Activated naive CD8-positive, alpha-beta T cell treated with anti-CD3 and anti-CD28 coated beads, Interleukin-2, amount 10 ng/mL, durations not matched to agents 7 days and 5 days (primary cell): ENCODE data around the gene EGFR. TPM values are rescaled to one million over a fixed set of nuclear protein-coding genes. Genes with fewer than 3 reads are reported as not detected.

Source experiments
- ATAC-seq: fragments of 150-1000 bp; cut with Tn5 transposase; one replicate; pipeline ENCODE4 v1.10.0; 2021; ENCODE audit warnings: low read depth, moderate library complexity
- POLR2A ChIA-PET: fragments of 350-600 bp; sonication (Branson Sonifier 250); formaldehyde crosslinking; loops from one replicate; lab custom pipeline; 2021; ENCODE audit warnings: antibody characterized with exemption; lab: Charles Lee
- DNase-seq: peaks from one replicate; pipeline ENCODE4 v3.0.0; 2021
- H3K27ac Mint-ChIP-seq: one replicate; pipeline ENCODE4 v1.8.0; 2022; ENCODE audit warnings: mild to moderate bottlenecking, mixed read lengths
- H3K27me3 Mint-ChIP-seq: one replicate; pipeline ENCODE4 v1.8.0; 2022; ENCODE audit warnings: mild to moderate bottlenecking, moderate library complexity, mixed read lengths
- H3K36me3 Mint-ChIP-seq: one replicate; pipeline ENCODE4 v1.8.0; 2021; ENCODE audit warnings: mild to moderate bottlenecking, mixed read lengths
- H3K4me1 Mint-ChIP-seq: one replicate; pipeline ENCODE4 v1.8.0; 2021; ENCODE audit warnings: mixed read lengths
- H3K4me3 Mint-ChIP-seq: one replicate; pipeline ENCODE4 v1.8.0; 2022; ENCODE audit warnings: mild to moderate bottlenecking, moderate library complexity, mixed read lengths
- H3K9me3 Mint-ChIP-seq: one replicate; pipeline ENCODE4 v1.8.0; 2021; ENCODE audit warnings: mixed read lengths
- total RNA-seq, 2 experiments: library from RNA; stranded (reverse); gene quantifications; one replicate each; pipeline ENCODE4 v1.2.3, GENCODE V29; 2021

The EGFR gene
- total RNA-seq, 2 experiments from 2014 or later = not detected

DNA sequence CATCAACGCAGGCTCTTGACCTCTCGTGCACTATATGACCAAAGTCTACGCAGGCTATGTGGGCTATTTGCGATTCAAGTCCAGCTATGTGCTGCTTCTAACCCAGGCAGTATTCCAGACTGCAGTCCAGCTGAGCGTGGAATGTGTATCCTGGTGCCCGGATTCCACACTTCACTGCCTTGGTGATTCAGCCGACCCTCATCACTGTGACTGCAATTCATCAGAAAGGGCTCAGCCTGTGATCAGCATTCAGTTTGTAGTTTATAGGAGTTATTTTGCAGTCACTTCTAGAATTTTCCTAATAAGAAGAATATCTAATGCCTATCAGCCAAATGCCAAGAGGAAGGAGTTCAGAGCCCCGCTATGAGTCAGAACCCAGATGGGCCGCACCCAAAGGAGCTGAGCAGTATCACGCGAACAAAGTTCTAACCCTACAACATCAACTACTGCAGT, 226.5 kb downstream of the EGFR start:
- DNase-seq (no peak), ATAC-seq (no peak)
- Mint-ChIP-seq H3K27me3 (peaks cover 2% of the 10 kb centered on the region), H3K9me3 (no peaks in the 10 kb centered on the region), H3K36me3 (no peaks in the 10 kb centered on the region), H3K4me1 (no peaks in the 10 kb centered on the region), H3K4me3 (no peak overlapping the region), H3K27ac (no peak overlapping the region)
- POLR2A ChIA-PET = no interaction called here

DNA sequence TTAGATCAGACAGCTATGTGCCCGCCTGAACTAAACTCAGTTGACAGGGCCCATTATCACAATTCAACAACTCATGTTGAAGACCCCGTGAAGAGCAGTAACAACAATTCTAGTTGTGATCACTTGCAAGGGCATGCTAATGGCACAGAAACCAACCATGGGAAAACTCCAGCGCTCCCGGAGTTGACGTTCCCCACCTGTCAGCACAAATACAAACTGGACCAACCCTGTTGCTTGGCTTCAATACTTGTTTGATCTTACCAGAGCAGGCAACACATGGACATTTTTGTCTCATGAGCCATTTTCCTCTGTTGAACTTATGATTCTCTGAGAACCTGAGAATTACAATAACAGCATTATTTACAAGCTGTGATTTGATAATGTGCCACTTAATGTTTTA, 227.4 kb downstream of the EGFR start:
- Mint-ChIP-seq H3K27ac (no peak overlapping the region), H3K4me1 (no peaks in the 10 kb centered on the region), H3K27me3 (peaks cover 2% of the 10 kb centered on the region), H3K9me3 (no peaks in the 10 kb centered on the region), H3K36me3 (no peaks in the 10 kb centered on the region), H3K4me3 (no peak overlapping the region)
- no peak for ATAC-seq
- DNase-seq = no peak
- POLR2A ChIA-PET = no interaction called here

DNA sequence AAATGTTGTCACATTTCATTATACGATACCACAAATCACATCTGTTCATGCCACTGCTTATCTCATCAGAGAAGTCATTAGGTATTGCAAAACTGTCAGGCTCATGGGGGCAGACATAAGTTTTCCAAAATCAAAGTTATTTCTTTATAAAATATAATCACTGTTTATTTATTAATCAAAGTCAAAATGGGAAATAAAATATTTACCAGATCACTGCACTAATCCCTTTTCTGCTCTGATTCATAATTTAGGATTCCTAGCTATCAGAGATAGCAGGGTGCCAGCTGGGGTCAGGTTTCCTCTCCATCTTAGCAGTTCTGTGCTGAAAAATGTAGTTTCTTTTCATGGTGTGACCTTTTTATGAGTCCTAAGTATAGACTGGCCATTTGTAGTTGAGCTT, 228.6 kb downstream of the EGFR start:
- POLR2A ChIA-PET = no interaction called here
- ATAC-seq (no peak), DNase-seq (no peak)
- no peaks in the 10 kb centered on the region for H3K36me3 Mint-ChIP-seq
- H3K4me3 Mint-ChIP-seq = no peak overlapping the region
- no peaks in the 10 kb centered on the region for H3K4me1 Mint-ChIP-seq
- H3K9me3 Mint-ChIP-seq = no peaks in the 10 kb centered on the region
- H3K27me3 Mint-ChIP-seq = peaks cover 2% of the 10 kb centered on the region
- H3K27ac Mint-ChIP-seq = no peak overlapping the region

DNA sequence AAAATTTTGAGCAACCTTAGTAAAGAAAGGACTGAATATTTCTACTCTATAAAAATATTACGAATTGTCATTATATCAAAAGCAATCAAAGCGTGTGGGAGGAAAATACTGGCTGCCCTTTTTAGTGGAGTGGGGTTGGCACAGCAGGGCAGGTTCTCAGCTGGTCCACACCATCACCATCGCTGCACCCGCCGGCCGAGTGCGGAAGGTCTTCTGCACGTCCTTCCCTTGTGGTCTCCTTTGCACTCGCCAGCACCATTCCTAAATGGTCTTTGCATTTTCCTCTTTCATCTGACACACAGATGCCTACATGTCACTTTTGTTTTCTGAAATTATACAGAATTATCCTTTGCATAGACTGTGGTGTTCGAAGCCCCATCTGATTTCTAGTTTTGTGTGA, 229.7 kb downstream of the EGFR start:
- ATAC-seq = no peak
- Mint-ChIP-seq H3K36me3 (no peaks in the 10 kb centered on the region), H3K27me3 (peaks cover 11% of the 10 kb centered on the region), H3K4me3 (no peak overlapping the region), H3K4me1 (no peaks in the 10 kb centered on the region), H3K27ac (no peak overlapping the region), H3K9me3 (no peaks in the 10 kb centered on the region)
- POLR2A ChIA-PET = no interaction called here
- no peak for DNase-seq

DNA sequence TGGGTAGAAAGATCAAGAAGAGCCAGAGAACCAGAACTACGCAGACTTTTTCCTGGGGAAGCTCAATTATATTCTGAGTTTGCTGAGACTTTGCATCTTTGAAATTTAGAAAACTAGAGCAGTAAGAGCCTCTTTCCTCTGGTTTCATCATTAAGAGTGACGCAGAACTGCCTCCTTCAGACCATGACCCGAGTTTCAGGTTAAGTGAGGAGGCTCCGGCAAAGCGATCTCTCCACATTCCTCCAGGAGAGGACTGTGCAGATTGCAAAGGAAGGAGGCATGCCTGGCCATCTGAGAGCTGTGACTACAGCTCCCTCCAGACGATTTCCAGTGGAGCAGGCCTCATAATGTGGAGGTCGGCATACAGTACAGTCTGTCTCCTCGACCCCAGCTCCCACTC, 230.5 kb downstream of the EGFR start:
- Mint-ChIP-seq H3K9me3 (no peaks in the 10 kb centered on the region), H3K4me3 (no peak overlapping the region), H3K27ac (no peak overlapping the region), H3K4me1 (no peaks in the 10 kb centered on the region), H3K27me3 (peaks cover 17% of the 10 kb centered on the region), H3K36me3 (no peaks in the 10 kb centered on the region)
- no peak for ATAC-seq
- no peak for DNase-seq
- POLR2A ChIA-PET = no interaction called here

DNA sequence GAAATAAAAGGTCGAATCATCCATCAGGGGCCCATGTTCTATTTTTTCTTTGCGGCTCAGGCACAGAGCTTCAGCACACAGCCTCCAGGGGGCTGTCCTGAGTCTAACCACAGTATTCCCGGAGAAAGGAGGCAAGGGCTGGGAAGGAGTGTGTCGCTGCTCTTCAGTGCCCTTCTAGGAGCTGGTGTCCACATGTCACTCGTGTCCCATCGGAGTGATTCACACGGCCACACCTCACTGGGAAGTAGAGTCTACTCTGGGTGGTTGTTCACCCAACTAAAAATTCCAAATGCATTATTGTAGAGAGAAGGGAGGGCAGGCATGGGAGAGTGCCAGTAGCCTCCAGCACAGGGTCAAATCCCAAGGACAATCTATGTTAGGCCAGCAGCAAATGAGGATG, 231.5 kb downstream of the EGFR start:
- peaks cover 19% of the 10 kb centered on the region for H3K27me3 Mint-ChIP-seq
- no peak for ATAC-seq
- H3K9me3 Mint-ChIP-seq = no peaks in the 10 kb centered on the region
- no peak overlapping the region for H3K4me3 Mint-ChIP-seq
- H3K27ac Mint-ChIP-seq = no peak overlapping the region
- POLR2A ChIA-PET = no interaction called here
- DNase-seq = no peak
- no peaks in the 10 kb centered on the region for H3K36me3 Mint-ChIP-seq
- peaks cover under 1% of the 10 kb centered on the region for H3K4me1 Mint-ChIP-seq

DNA sequence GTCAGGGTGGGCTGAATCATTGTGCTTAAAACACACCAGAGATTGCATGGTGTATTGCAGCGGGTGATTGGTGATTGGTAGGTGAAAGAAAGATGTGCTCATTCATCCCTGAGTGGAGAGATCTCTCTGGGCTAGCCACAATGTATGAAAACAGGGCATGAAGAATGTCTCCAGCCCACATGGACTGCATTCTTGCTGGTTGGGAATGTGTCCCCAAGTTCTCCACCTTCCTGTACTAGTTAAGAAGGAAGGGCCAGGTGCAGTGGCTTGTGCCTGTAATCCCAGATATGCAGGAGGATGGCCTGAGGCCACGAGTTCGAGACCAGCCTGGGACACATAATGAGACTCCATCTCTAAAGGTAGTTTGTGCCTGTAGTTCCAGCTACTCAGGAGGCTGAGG, 232.5 kb downstream of the EGFR start:
- H3K27me3 Mint-ChIP-seq = peaks cover 29% of the 10 kb centered on the region
- POLR2A ChIA-PET = no interaction called here
- H3K4me3 Mint-ChIP-seq = no peak overlapping the region
- H3K9me3 Mint-ChIP-seq = no peaks in the 10 kb centered on the region
- H3K4me1 Mint-ChIP-seq = peaks cover 5% of the 10 kb centered on the region
- DNase-seq = no peak
- no peak for ATAC-seq
- H3K36me3 Mint-ChIP-seq = no peaks in the 10 kb centered on the region
- H3K27ac Mint-ChIP-seq = no peak overlapping the region

DNA sequence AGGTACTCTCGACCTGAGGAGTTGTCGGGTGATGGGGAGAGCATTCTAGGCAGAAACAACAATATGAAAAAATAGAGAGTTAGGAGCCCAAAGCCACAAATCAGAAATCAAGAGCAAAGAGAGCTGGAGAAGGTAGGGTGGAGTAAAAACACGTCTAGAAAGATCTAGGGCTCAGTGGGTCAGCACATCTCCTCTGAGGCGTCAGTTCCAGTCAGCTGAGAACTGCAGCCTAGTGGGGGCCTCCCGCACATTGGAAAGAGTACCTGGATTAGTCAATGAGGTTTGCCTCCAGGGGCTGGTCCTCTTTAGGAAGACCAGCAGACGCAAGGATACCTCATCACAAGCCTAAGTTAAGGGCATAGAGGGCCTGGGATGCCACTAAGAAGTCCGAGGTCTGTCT, 233.1 kb downstream of the EGFR start:
- Mint-ChIP-seq H3K4me3 (no peak overlapping the region), H3K27ac (no peak overlapping the region), H3K36me3 (no peaks in the 10 kb centered on the region), H3K9me3 (no peaks in the 10 kb centered on the region), H3K4me1 (peaks cover 6% of the 10 kb centered on the region), H3K27me3 (peaks cover 34% of the 10 kb centered on the region)
- no peak for DNase-seq
- POLR2A ChIA-PET = no interaction called here
- ATAC-seq = no peak

DNA sequence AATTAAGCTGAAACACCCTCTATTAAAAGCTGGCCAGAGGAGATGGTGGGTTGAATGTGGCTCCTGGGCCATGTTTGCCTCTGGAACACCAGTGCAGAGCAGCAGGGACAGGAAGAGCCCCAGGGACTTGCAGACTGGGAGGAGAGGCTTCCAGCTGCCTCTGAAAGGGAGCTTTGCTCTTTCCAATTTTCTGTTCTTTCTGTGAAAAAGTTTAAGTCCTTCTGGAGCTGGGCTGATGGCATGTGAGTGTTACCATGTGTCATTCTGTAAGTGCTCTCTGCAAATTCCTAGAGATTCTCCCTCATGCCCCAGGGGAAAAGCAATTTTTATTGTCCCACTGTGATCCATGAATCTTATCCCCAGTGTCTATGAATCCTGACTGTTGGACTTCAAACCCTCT, 233.6 kb downstream of the EGFR start:
- POLR2A ChIA-PET = no interaction called here
- no peak for DNase-seq
- no peaks in the 10 kb centered on the region for H3K9me3 Mint-ChIP-seq
- H3K4me1 Mint-ChIP-seq = peaks cover 6% of the 10 kb centered on the region
- peaks cover 36% of the 10 kb centered on the region for H3K27me3 Mint-ChIP-seq
- no peaks in the 10 kb centered on the region for H3K36me3 Mint-ChIP-seq
- no peak overlapping the region for H3K4me3 Mint-ChIP-seq
- no peak overlapping the region for H3K27ac Mint-ChIP-seq
- ATAC-seq = no peak

DNA sequence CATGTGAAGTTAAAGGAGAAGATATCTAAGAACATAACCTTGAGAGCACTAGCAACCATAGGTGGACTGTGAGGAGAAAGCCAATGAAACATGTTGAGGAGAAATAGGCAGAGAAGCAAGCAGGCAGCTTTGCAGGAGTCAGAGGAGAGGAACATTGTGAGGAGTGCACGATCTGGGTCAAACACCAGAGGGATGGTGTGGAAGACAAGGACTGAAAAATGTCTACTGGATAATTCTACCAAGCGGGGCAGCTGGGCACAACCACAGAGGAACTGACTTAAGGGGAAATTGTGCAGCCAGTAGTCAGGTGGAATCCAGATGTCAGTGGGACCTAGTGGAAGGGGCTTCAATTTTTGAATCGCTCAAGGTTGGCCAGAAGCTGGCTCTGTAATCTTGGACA, 234.4 kb downstream of the EGFR start:
- Mint-ChIP-seq H3K9me3 (no peaks in the 10 kb centered on the region), H3K27me3 (peaks cover 36% of the 10 kb centered on the region), H3K36me3 (no peaks in the 10 kb centered on the region), H3K4me3 (no peak overlapping the region), H3K4me1 (peaks cover 6% of the 10 kb centered on the region), H3K27ac (no peak overlapping the region)
- DNase-seq = no peak
- ATAC-seq = no peak
- POLR2A ChIA-PET = no interaction called here

DNA sequence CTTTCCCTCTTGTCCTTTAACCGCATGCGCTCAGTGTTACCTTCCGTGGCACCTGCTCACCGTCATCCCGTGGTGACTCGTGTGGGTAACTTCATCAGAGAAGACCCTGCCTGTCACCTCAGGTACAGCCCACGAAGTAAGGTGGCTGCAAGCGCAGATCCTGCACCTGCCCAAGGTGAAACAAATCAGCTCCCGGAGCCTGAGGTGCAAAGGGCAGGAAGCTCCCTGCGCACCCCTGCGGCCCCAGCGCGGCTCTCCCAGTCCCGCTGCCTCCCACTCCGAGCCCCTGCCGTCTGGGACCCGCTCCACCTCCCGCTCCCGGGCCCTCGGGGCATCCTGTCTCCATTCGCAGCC, 235.4 kb downstream of the EGFR start:
- Mint-ChIP-seq H3K4me3 (no peak overlapping the region), H3K27ac (no peak overlapping the region), H3K4me1 (peaks cover 6% of the 10 kb centered on the region), H3K9me3 (no peaks in the 10 kb centered on the region), H3K36me3 (no peaks in the 10 kb centered on the region), H3K27me3 (peaks cover 36% of the 10 kb centered on the region)
- ATAC-seq (no peak), DNase-seq (no peak)
- POLR2A ChIA-PET = no interaction called here

DNA sequence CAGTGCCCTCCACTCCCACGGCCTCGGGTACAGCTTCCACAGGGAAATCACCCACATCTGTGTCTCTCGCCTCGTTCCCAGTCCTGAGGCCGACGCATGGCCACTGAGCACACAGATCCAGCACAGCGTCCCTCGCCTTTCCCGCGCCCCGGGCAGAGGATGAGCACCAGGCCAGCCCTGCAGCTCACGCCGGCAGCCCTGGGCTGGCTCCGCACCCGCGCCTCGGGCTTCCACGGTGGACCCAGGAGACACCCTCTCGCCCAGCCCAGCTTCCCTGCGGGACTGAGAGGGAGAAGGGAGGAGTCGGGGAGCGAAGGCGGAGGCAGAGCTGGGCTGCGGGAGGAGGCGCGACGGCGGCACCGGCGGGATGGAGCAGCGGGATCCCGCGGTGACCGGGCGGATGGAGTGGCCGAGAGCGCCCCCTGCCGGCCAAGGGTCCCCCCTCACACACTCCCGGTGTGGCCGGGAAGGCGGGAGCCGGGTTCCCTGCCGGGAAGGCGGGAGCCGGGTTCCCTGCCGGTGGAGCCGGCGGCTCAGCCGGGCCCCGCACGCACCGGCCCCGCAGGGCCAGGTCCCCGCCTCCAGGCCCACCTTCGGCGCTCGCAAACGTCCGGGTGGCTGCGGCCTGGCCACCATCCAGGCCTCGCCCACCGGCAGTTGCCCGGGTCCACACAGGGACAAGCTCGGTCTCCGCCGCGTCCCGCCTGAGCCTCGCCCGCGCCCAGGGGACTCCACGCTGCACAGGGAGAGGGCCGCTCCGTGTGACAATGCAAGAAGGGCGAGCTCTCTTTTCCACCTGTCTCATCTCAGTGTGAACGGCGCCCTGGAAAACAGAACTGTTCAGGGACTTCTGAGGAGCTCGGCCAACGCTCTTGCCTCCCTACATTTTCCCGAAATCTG, 236.0 kb downstream of the EGFR start:
- H3K27ac Mint-ChIP-seq = no peak overlapping the region

DNA sequence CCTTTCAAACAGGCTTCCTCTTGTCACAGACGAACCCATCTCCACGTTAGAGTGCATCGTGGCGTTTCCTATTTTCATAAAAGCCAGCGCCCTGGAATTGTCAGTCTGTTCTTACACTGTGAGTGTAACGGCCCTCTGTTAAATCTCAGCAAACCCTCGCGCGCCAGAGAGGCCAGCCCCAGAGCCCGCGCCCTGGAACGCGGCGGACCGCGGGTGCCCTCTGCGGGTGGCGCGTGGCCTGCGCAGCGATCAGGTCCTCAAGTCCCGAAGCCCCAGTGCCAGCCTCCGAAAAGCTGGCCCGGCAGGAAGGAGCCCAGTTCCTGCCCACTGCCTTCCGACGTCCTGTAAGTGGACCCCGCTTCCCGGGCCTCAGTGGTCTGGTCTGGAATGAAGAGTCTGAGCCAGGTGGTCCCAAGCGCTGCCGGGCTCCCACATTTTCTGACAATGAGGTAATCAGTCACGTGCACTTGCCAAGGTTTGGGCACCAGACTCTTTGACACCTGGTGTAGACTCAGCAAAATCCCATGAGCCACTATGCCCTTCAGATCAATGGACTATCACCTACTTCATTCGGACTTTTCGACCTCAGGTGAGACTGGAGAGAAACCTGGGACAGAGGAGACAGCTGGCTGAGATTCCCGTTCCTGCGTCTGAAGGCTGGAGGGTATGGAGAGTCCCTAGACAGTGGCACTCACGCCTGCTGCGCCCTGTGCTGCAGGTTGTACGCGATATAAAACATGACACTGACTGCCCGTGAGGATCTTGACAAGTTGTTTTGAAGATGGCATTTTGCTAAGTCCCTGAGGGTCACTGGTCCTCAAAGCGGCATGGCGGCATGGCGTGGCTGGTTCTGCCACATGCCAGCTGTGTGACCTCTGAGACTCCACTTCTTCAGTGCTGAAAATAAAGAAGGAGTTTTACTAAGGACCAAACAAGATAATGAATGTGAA, 237.0 kb downstream of the EGFR start:
- Mint-ChIP-seq H3K36me3 (no peaks in the 10 kb centered on the region), H3K4me3 (peak overlapping the region; percentile 79), H3K27ac (no peak overlapping the region), H3K4me1 (peaks cover 6% of the 10 kb centered on the region), H3K27me3 (peaks cover 36% of the 10 kb centered on the region), H3K9me3 (no peaks in the 10 kb centered on the region)
- POLR2A ChIA-PET = no interaction called here
- ATAC-seq (peak; percentile 86), DNase-seq (peak; percentile 80)

More for the DNA sequence above, 236.0 kb downstream of the EGFR start:
- H3K27me3 Mint-ChIP-seq = peaks cover 36% of the 10 kb centered on the region
- POLR2A ChIA-PET = no interaction called here
- no peaks in the 10 kb centered on the region for H3K9me3 Mint-ChIP-seq
- H3K4me3 Mint-ChIP-seq = peak overlapping the region; percentile 79
- ATAC-seq (peak; percentile 65), DNase-seq (peak; percentile 77)
- H3K4me1 Mint-ChIP-seq = peaks cover 6% of the 10 kb centered on the region
- H3K36me3 Mint-ChIP-seq = no peaks in the 10 kb centered on the region
